Heart left ventricle (tissue), 16 donors: ENCODE results near the gene ATOSB. TPM values are rescaled to one million over a fixed set of nuclear protein-coding genes. Genes with fewer than 3 reads are reported as not detected.

ENCODE experiments used
- ATAC-seq, 4 donors: fragments of 200-7000 bp; cut with Tn5 transposase; one replicate each; pipeline ENCODE4 v1.9.1; 2020 to 2022; ENCODE audit warnings: moderate library complexity in 4 of 4, mild to moderate bottlenecking in 3 of 4, moderate number of reproducible peaks in 1 of 4
- DNase-seq, 5 donors: peaks; one replicate each; pipeline ENCODE4 v3.0.0-alpha.2; 2020
- H3K27ac ChIP-seq, 12 donors: fragments of 200-600 bp; sonication (generic) in 4 of 12; one replicate each; pipeline versions ENCODE4 v1.5.0 to v1.8.0; 2016 to 2022; ENCODE audit warnings: mild to moderate bottlenecking in 2 of 12
- H3K27me3 ChIP-seq, 9 donors: fragments of 200-600 bp; sonication (generic) in 2 of 9; one replicate each; pipeline versions ENCODE4 v1.5.1 to v1.8.0; 2016 to 2022; ENCODE audit warnings: mild to moderate bottlenecking in 3 of 9
- H3K36me3 ChIP-seq, 9 donors: fragments of 200-600 bp; sonication (generic) in 2 of 9; one replicate each; pipeline versions ENCODE4 v1.5.0 to v1.8.0; 2018 to 2022; ENCODE audit warnings: mild to moderate bottlenecking in 2 of 9
- H3K4me1 ChIP-seq, 12 donors: fragments of 200-600 bp; sonication (generic) in 4 of 12; one replicate each; pipeline versions ENCODE4 v1.5.0 to v1.8.0; 2016 to 2022; ENCODE audit warnings: mild to moderate bottlenecking in 3 of 12
- H3K4me3 ChIP-seq, 12 donors: fragments of 200-600 bp; sonication (generic) in 4 of 12; one replicate each; pipeline versions ENCODE4 v1.5.0 to v1.8.0; 2017 to 2022; ENCODE audit warnings: mild to moderate bottlenecking in 9 of 12, moderate library complexity in 4 of 12
- H3K9me3 ChIP-seq, 12 donors: fragments of 200-600 bp; sonication (generic) in 4 of 12; one replicate each; pipeline versions ENCODE4 v1.5.0 to v1.8.0; 2016 to 2022; ENCODE audit warnings: mild to moderate bottlenecking in 1 of 12
- CTCF ChIP-seq, 12 donors: fragments of 200-600 bp; sonication (generic) in 4 of 12; IDR thresholded peaks; one replicate each; pipeline versions ENCODE4 v1.5.0 to v1.8.0; 2018 to 2022; ENCODE audit warnings: antibody characterized with exemption in 12 of 12, mild to moderate bottlenecking in 5 of 12
- POLR2A ChIP-seq, 2 donors: fragments of 450-650 bp; IDR thresholded peaks; one replicate each; pipeline ENCODE4 v1.6.1; 2017; ENCODE audit warnings: antibody characterized with exemption in 2 of 2, mild to moderate bottlenecking in 2 of 2, moderate library complexity in 2 of 2
- WGBS, 4 donors: extraction: QIAGEN DNeasy Blood & Tissue Kit in 2 of 4; methylation state at CpG; one replicate each; pipeline versions ENCODE4 v1.1.5 to v1.1.7; 2013 to 2018; 5-methylcytosine and 5-hydroxymethylcytosine counted together
- intact Hi-C, 10 donors: fragments of 100-400 bp; cut with DNase I; formaldehyde crosslinking; loops; one replicate each; pipeline versions ENCODE4 v1.11.1 to v1.14.2; 2022
- polyA plus RNA-seq, 2 donors: library from polyadenylated mRNA; stranded (reverse); fragments of 200-250 nt; gene quantifications; one replicate each; pipeline ENCODE4 v1.2.3, GENCODE V29; 2013
- total RNA-seq, 9 donors: library from RNA; depleted of rRNA in 2 of 9; stranded (reverse); fragments of >200 nt in 2 of 9; fragmentation: NEBNext Ultra II Directional in 3 of 9; extraction: Animal tissue kit (Norgen Biotek cat#: 25700) in 3 of 9; gene quantifications; one replicate each; pipeline versions ENCODE4 v1.1.0 to v1.2.4, GENCODE V29; 2016 to 2023
- donor health status: ischemic (EF 13 %, LVEDD 7.1; RV severe dilation, severe dysfunction).
- donor health status: healthy with polysubstance abuse.
- donor health status: DM: no; HTN: yes; CAD: no.
- donor health status: DM: no; HTN: no; CAD: no.
- donor health status: ischemic (EF 25% LVEDD 6.9; RV normal size, moderate dysfunction).
- donor health status: ischemic (EF 25% LVEDD 5.7; RV mildly dilated, moderate dysfunction).
- donor health status: healthy.
- donor health status: DM: yes; HTN: yes; CAD: no.
- donor health status: ischemic (EF 35%, LVEDD 5.7; RV mildly dilated, moderate dysfunction).
- donor health status: nonischemic (EF 11% LVEDD 7.7; RV severe dilation, severe dysfunction).
- donor health status: DM: yes; HTN: yes; CAD: no.
- donor health status: PGD.
- donor health status: ischemic (EF 29% LVEDD 5.4; RV normal size, mild dysfunction).
- donor health status: nonischemic (EF 23%, LVEDD 6.1; RV moderate dilation, normal function).

ATOSB gene
- total and polyA plus RNA-seq, 11 donors: 15.9 to 43.3 (median 19.5) TPM

- TF ChIP-seq CTCF (IDR thresholded peaks at IDR 0.05) (peak; percentile 57 to 79 (median 74)), POLR2A (IDR thresholded peaks at IDR 0.05) (peak in 1 of 2 donors; percentile 37)
- Histone ChIP-seq H3K4me1 (peaks cover 0 to 16% (median 9%) of the 10 kb centered on the region in 12 donors), H3K9me3 (no peaks in the 10 kb centered on the region), H3K27me3 (no peaks in the 10 kb centered on the region), H3K36me3 (peaks cover 0 to 53% (median 48%) of the 10 kb centered on the region in 9 donors), H3K4me3 (peak within 1 kb of the TSS; percentile 53 to 100 (median 90)), H3K27ac (peak within 1 kb of the TSS; percentile 86 to 99 (median 96))
- DNase-seq (peak; percentile 88 to 95 (median 91)), ATAC-seq (peak; percentile 73 to 96 (median 94))
- intact Hi-C loops: loop anchor here (1.0 to 5.0 kb wide), 7 partner anchors 16 to 334 kb away; partner anchors contain the start of gene VCP (in 1 of the 10)
- 0 to 1% (median 1%) methylated on average over 43 to 53 of the region's 53 CpGs for WGBS, 4 donors
Observed at GRCh38 chr9:35096035-35096849, 19.4 kb downstream of the ATOSB start, which contains the start of gene PIGO. TSS of gene PIGO (minus strand) at chr9:35096591. CDS start at chr9:35095565, 1,026 bp downstream.

- no peak overlapping the region for H3K27ac ChIP-seq
- TF ChIP-seq CTCF (IDR thresholded peaks at IDR 0.05): no peak
- no peak for TF ChIP-seq POLR2A (IDR thresholded peaks at IDR 0.05)
- no peaks in the 10 kb centered on the region for H3K9me3 ChIP-seq
- no peaks in the 10 kb centered on the region for H3K27me3 ChIP-seq
- ATAC-seq (no peak), DNase-seq (no peak)
- no peak overlapping the region for H3K4me3 ChIP-seq
- peaks cover 2 to 80% (median 64%) of the 10 kb centered on the region in 9 donors for H3K36me3 ChIP-seq
- intact Hi-C loops: no loop called here
- 88 to 95% (median 94%) methylated on average over 3 to 17 of the region's 17 CpGs for WGBS, 4 donors
- H3K4me1 ChIP-seq: peaks cover 0 to 13% (median 9%) of the 10 kb centered on the region in 12 donors
Observed at GRCh38 chr9:35091536-35091935, 24.1 kb downstream of the ATOSB start.

GRCh38 chr9:35089434-35089833 is 26.2 kb downstream of the ATOSB start:
- 76 to 98% (median 96%) methylated on average over 2 of the region's 2 CpGs for WGBS, 4 donors
- no peaks in the 10 kb centered on the region for H3K27me3 ChIP-seq
- H3K9me3 ChIP-seq: no peaks in the 10 kb centered on the region
- ATAC-seq (no peak), DNase-seq (no peak)
- TF ChIP-seq CTCF (IDR thresholded peaks at IDR 0.05) (no peak), POLR2A (IDR thresholded peaks at IDR 0.05) (no peak)
- intact Hi-C loops: no loop called here
- H3K36me3 ChIP-seq: peaks cover 2 to 96% (median 67%) of the 10 kb centered on the region in 9 donors
- no peak overlapping the region for H3K4me3 ChIP-seq
- no peak overlapping the region for H3K27ac ChIP-seq
- H3K4me1 ChIP-seq: no peaks in the 10 kb centered on the region

GRCh38 chr9:35085078-35085477 is 30.6 kb downstream of the ATOSB start:
- DNase-seq: no peak
- peaks cover 0 to 8% (median 1%) of the 10 kb centered on the region in 12 donors for H3K4me1 ChIP-seq
- no peak overlapping the region for H3K27ac ChIP-seq
- intact Hi-C loops: no loop called here
- WGBS, 4 donors: 78 to 91% (median 89%) methylated on average over 2 of the region's 2 CpGs
- no peaks in the 10 kb centered on the region for H3K9me3 ChIP-seq
- peaks cover 1 to 52% (median 28%) of the 10 kb centered on the region in 9 donors for H3K36me3 ChIP-seq
- no peak for ATAC-seq
- TF ChIP-seq POLR2A (IDR thresholded peaks at IDR 0.05) (no peak), CTCF (IDR thresholded peaks at IDR 0.05) (no peak)
- no peak overlapping the region for H3K4me3 ChIP-seq
- H3K27me3 ChIP-seq: no peaks in the 10 kb centered on the region
